HepG2 (cell line): ENCODE results near the gene CBX7. TPM values are rescaled to one million over a fixed set of nuclear protein-coding genes. Genes with fewer than 3 reads are reported as not detected.
A peak's percentile ranks its signal among the peaks of the same experiment; 100 is the strongest.

ENCODE experiments used
- ATAC-seq: fragments of 200-7000 bp; cut with Tn5 transposase; 3 replicates; pipeline ENCODE4 v1.9.1; 2020; ENCODE audit warnings: mild to moderate bottlenecking, moderate library complexity
- BruUV-seq: library from RNA; stranded (reverse); fragments of 400-500 nt; replicated peaks from 2 replicates; lab custom pipeline; 2021; lab: Mats Ljungman, UMichigan
- CTCF ChIA-PET: fragments of 300-600 bp; formaldehyde crosslinking; extraction: SDS; loops from one replicate; lab custom pipeline; 2021; ENCODE audit warnings: low total read pairs, inconsistent platforms, low intra/inter-chr PET ratio; lab: Yijun Ruan, JAX
- POLR2A ChIA-PET: fragments of 350-600 bp; sonication (Branson Sonifier 250); formaldehyde crosslinking; loops from one replicate; lab custom pipeline; 2020; ENCODE audit warnings: antibody characterized with exemption, inconsistent platforms; lab: Yijun Ruan, JAX
- DNase-seq: peaks from one replicate; pipeline ENCODE4 v3.0.0-alpha.2; 2015; ENCODE audit warnings: low spot score
- FAIRE-seq: peaks from 3 replicates; lab custom pipeline; 2011; peaks lifted over from hg19 to GRCh38; lab: Jason Lieb, UNC
- H2AFZ ChIP-seq: one replicate; pipeline ENCODE4 v1.6.1; 2011; ENCODE audit warnings: low read length, inconsistent platforms
- H3K27ac ChIP-seq: fragments of 300-600 bp; 3 replicates; pipeline ENCODE4 v1.8.0; 2011; ENCODE audit warnings: mixed run types, mild to moderate bottlenecking, mixed read lengths, low read length, inconsistent platforms; ENCODE audit not compliant: insufficient read depth; ENCODE audit errors: extremely low read length
- H3K27me3 ChIP-seq, 2 experiments: fragments of 200-600 bp in 1 of 2; 2 replicates in 1 of 2; 3 replicates in 1 of 2; pipeline versions ENCODE4 v1.6.0 to v1.8.0; 2011; ENCODE audit warnings: low read length in 2 of 2, mild to moderate bottlenecking in 2 of 2, moderate library complexity in 2 of 2, inconsistent platforms in 1 of 2; ENCODE audit not compliant: insufficient read depth in 2 of 2, control insufficient read depth in 1 of 2
- H3K36me3 ChIP-seq, 2 experiments: fragments of 200-600 bp in 1 of 2; replicated peaks in 1 of 2; 2 replicates in 1 of 2; 3 replicates in 1 of 2; pipeline versions ENCODE4 v1.5.1 to v1.8.0; 2011; ENCODE audit warnings: low read length in 2 of 2, inconsistent platforms in 1 of 2; ENCODE audit not compliant: insufficient read depth in 2 of 2, control insufficient read depth in 1 of 2
- H3K4me1 ChIP-seq: 2 replicates; pipeline ENCODE4 v1.5.1; 2012; ENCODE audit warnings: low read length, inconsistent platforms; ENCODE audit not compliant: insufficient read depth
- H3K4me2 ChIP-seq: 2 replicates; pipeline ENCODE4 v1.6.0; 2011; ENCODE audit warnings: low read depth, low read length, inconsistent platforms
- H3K4me3 ChIP-seq, 3 experiments: fragments of 200-600 bp in 1 of 3; sonication (generic), shearing (Covaris generic) in 1 of 3; replicated peaks in 1 of 3; 2 replicates each; pipeline ENCODE4 v1.5.1; 2011 to 2016; ENCODE audit warnings: low read length in 3 of 3, inconsistent platforms in 2 of 3, low read depth in 2 of 3, mild to moderate bottlenecking in 2 of 3, control low read depth in 1 of 3, mixed read lengths in 1 of 3; ENCODE audit not compliant: insufficient read depth in 1 of 3
- H3K79me2 ChIP-seq: one replicate; pipeline ENCODE4 v1.6.1; 2011; ENCODE audit warnings: low read length, inconsistent platforms; ENCODE audit not compliant: insufficient read depth
- H3K9ac ChIP-seq: 2 replicates; pipeline ENCODE4 v1.6.0; 2011; ENCODE audit warnings: mild to moderate bottlenecking, low read depth, low read length, inconsistent platforms; ENCODE audit not compliant: insufficient read depth
- H3K9me3 ChIP-seq: 2 replicates; pipeline ENCODE4 v1.5.1; 2012; ENCODE audit warnings: mild to moderate bottlenecking, low read length
- H4K20me1 ChIP-seq: 2 replicates; pipeline ENCODE4 v1.6.0; 2011; ENCODE audit warnings: inconsistent platforms, mild to moderate bottlenecking, low read length, moderate library complexity; ENCODE audit not compliant: insufficient read depth
- CREB1 ChIP-seq, 2 experiments: fragments of 450-650 bp in 1 of 2; IDR thresholded peaks; 2 replicates each; pipeline ENCODE4 v1.6.1; 2016 to 2017; ENCODE audit warnings: control low read depth in 1 of 2, mild to moderate bottlenecking in 1 of 2, missing compliant biosample characterization in 1 of 2, missing genetic modification characterization in 1 of 2
- NFYB ChIP-seq: sonication (generic); formaldehyde crosslinking; IDR thresholded peaks from 2 replicates; pipeline ENCODE4 v1.4.0; 2020; ENCODE audit warnings: missing genetic modification reagents
- NPAS2 ChIP-seq: sonication (generic); formaldehyde crosslinking; IDR thresholded peaks from 2 replicates; pipeline ENCODE4 v1.8.0; 2022; ENCODE audit warnings: mild to moderate bottlenecking, missing genetic modification reagents, borderline replicate concordance
- REXO4 ChIP-seq: sonication (generic); formaldehyde crosslinking; IDR thresholded peaks from 2 replicates; pipeline ENCODE4 v1.8.0; 2022; ENCODE audit warnings: missing genetic modification reagents, mild to moderate bottlenecking, borderline replicate concordance
- SMAD9 ChIP-seq: sonication (generic); formaldehyde crosslinking; IDR thresholded peaks from 2 replicates; pipeline ENCODE4 v1.5.1; 2020; ENCODE audit warnings: mild to moderate bottlenecking, missing genetic modification reagents
- SMYD3 ChIP-seq: sonication (generic); formaldehyde crosslinking; IDR thresholded peaks from 2 replicates; pipeline ENCODE4 v1.8.1; 2023; ENCODE audit warnings: mild to moderate bottlenecking, missing genetic modification reagents
- ZNF615 ChIP-seq: sonication (generic); formaldehyde crosslinking; IDR thresholded peaks from 2 replicates; pipeline ENCODE4 v1.5.0; 2020; ENCODE audit warnings: mild to moderate bottlenecking, missing genetic modification reagents, borderline replicate concordance
- WGBS: methylation state at CpG from one replicate; pipeline ENCODE4 v1.1.6; 2017; ENCODE audit warnings: low lambda C conversion rate; 5-methylcytosine and 5-hydroxymethylcytosine counted together
- in situ Hi-C: cut with HindIII; loops from 2 replicates; pipeline ENCODE4 v1.10.0; 2017; ENCODE audit warnings: low pct_unique_long_range_greater_than_20kb; ENCODE audit not compliant: extremely low pct_ligation_motif_present
- intact Hi-C: fragments of 100-400 bp; cut with micrococcal nuclease; formaldehyde crosslinking; loops from one replicate; pipeline ENCODE4 v1.10.0; 2022; ENCODE audit not compliant: unreplicated experiment
- polyA plus RNA-seq, 8 experiments: library from polyadenylated mRNA; depleted of rRNA in 3 of 8; stranded (reverse) in 7 of 8; unstranded in 1 of 8; fragments of >200 nt; fragmentation: Illumina TruSeq in 4 of 8; extraction: Trizol in 4 of 8; gene quantifications; 2 replicates each; pipeline versions ENCODE4 v1.2.1 to v1.2.3, GENCODE V29; 2011 to 2016; ENCODE audit warnings: low read depth in 4 of 8, missing spikeins in 1 of 8, mixed read lengths in 1 of 8; ENCODE audit not compliant: insufficient read depth in 1 of 8
- total RNA-seq, 5 experiments: library from RNA; depleted of rRNA; stranded (reverse); fragments of >200 nt; fragmentation: Illumina TruSeq; extraction: Trizol; gene quantifications; 2 replicates each; pipeline ENCODE4 v1.2.3, GENCODE V29; 2016; ENCODE audit warnings: low read depth in 1 of 5
- TF ChIP-seq, protein P1 (sequence below): sonication (generic); formaldehyde crosslinking; IDR thresholded peaks from 2 replicates; pipeline ENCODE4 v1.4.0; 2020; ENCODE audit warnings: missing genetic modification reagents, borderline replicate concordance
- TF ChIP-seq, protein P2 (sequence below): fragments of 450-650 bp; IDR thresholded peaks from 2 replicates; pipeline ENCODE4 v1.6.1; 2016
- TF ChIP-seq, protein P3 (sequence below): sonication (generic); formaldehyde crosslinking; IDR thresholded peaks from 2 replicates; pipeline ENCODE4 v1.9.0; 2021; ENCODE audit warnings: missing genetic modification reagents, mild to moderate bottlenecking, borderline replicate concordance

CBX7 gene
- total and polyA plus RNA-seq, 2 of the 13 experiments (the other 11 are each of a cell fraction or from before 2014, with no cell fraction given), result 0.35 to 4.9 TPM

DNA sequence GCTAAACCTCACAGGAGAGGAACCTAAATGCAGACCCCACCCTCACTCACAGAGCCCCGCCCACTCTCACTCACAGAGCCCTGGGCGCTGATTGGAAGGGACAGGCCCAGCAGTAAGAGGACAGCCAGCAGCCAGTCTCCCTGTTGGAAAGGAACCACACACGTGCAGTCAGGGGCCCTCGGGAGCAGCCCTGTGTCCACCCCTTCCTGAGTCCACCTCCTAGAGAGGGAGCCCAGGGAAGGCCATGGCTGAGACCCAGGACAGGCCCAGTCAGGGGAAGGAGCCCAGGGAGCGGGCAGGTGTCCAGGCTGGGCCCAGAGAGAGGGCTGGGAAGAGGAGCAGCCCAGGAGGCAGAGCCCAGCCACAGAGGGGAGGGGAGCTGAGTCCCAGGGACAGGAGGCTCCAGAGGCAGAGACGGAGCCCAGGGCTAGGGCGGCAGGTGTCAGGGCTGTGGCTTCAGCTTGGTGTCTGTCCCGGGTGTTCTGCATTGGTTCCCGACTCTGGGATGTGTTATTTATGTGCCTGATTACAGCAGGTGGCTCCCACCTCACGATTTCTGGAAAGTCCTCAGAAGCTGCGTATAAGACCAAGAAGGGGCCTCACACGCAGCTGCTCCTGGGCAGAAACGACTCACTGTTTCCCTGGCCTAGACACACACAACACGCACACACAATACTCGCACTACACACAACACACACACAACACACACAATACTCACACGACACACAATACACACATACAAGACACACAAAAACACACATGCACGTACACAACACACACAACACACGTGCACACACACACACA, 64.4 kb downstream of the CBX7 start (continued):
- TF ChIP-seq, protein P1, sequence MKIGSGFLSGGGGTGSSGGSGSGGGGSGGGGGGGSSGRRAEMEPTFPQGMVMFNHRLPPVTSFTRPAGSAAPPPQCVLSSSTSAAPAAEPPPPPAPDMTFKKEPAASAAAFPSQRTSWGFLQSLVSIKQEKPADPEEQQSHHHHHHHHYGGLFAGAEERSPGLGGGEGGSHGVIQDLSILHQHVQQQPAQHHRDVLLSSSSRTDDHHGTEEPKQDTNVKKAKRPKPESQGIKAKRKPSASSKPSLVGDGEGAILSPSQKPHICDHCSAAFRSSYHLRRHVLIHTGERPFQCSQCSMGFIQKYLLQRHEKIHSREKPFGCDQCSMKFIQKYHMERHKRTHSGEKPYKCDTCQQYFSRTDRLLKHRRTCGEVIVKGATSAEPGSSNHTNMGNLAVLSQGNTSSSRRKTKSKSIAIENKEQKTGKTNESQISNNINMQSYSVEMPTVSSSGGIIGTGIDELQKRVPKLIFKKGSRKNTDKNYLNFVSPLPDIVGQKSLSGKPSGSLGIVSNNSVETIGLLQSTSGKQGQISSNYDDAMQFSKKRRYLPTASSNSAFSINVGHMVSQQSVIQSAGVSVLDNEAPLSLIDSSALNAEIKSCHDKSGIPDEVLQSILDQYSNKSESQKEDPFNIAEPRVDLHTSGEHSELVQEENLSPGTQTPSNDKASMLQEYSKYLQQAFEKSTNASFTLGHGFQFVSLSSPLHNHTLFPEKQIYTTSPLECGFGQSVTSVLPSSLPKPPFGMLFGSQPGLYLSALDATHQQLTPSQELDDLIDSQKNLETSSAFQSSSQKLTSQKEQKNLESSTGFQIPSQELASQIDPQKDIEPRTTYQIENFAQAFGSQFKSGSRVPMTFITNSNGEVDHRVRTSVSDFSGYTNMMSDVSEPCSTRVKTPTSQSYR (CRISPR knock-in tag), result no peak
- no peak for TF ChIP-seq SMYD3
- TF ChIP-seq, protein P2, sequence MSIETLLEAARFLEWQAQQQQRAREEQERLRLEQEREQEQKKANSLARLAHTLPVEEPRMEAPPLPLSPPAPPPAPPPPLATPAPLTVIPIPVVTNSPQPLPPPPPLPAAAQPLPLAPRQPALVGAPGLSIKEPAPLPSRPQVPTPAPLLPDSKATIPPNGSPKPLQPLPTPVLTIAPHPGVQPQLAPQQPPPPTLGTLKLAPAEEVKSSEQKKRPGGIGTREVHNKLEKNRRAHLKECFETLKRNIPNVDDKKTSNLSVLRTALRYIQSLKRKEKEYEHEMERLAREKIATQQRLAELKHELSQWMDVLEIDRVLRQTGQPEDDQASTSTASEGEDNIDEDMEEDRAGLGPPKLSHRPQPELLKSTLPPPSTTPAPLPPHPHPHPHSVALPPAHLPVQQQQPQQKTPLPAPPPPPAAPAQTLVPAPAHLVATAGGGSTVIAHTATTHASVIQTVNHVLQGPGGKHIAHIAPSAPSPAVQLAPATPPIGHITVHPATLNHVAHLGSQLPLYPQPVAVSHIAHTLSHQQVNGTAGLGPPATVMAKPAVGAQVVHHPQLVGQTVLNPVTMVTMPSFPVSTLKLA, result peak; percentile 70
- no peak for TF ChIP-seq ZNF615
- no peak for TF ChIP-seq REXO4
- no peak for TF ChIP-seq NPAS2 (CRISPR knock-in tag)

DNA sequence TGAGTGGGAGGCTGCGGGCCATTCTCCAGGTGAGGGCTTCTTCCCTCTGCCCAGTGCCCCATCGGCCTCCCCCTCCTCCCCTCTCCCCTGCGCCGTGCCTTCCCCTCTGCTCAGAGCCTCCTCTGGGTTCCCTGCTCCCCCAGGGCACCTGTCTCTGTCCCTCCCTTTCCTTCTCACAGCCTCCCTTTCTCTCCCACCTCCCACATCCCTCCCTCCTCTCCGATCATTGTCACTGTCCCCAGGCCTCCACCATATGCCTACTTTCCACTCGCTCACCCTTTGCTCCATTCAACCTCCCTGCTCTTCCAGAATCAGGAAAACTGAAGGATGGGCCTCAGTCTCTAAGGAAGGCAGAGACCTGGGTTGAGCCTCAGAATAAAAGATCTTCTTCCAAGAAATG, 65.4 kb downstream of the CBX7 start:
- no peaks in the 10 kb centered on the region for H3K79me2 ChIP-seq
- H3K9ac ChIP-seq, result no peak overlapping the region
- no peaks in the 10 kb centered on the region for H3K4me1 ChIP-seq
- DNase-seq (no peak), FAIRE-seq (no peak), ATAC-seq (no peak)
- in situ Hi-C loops, result no loop called here
- no peak overlapping the region for H2AFZ ChIP-seq
- H3K36me3 ChIP-seq, result no peaks in the 10 kb centered on the region
- H3K27ac ChIP-seq, result no peak overlapping the region
- 57% methylated on average over 6 of the region's 6 CpGs for WGBS
- no TSS peak for BruUV-seq
- H4K20me1 ChIP-seq, result no peaks in the 10 kb centered on the region
- CTCF ChIA-PET, result no interaction called here
- POLR2A ChIA-PET, result no interaction called here
- no peak overlapping the region for H3K4me2 ChIP-seq
- H3K27me3 ChIP-seq, result peaks cover 12 to 40% of the 10 kb centered on the region in 2 experiments; a peak in 4 of 5 replicates
- H3K4me3 ChIP-seq, result no peak overlapping the region
- intact Hi-C loops, result no loop called here
- no peaks in the 10 kb centered on the region for H3K9me3 ChIP-seq
- TF ChIP-seq, protein P3, sequence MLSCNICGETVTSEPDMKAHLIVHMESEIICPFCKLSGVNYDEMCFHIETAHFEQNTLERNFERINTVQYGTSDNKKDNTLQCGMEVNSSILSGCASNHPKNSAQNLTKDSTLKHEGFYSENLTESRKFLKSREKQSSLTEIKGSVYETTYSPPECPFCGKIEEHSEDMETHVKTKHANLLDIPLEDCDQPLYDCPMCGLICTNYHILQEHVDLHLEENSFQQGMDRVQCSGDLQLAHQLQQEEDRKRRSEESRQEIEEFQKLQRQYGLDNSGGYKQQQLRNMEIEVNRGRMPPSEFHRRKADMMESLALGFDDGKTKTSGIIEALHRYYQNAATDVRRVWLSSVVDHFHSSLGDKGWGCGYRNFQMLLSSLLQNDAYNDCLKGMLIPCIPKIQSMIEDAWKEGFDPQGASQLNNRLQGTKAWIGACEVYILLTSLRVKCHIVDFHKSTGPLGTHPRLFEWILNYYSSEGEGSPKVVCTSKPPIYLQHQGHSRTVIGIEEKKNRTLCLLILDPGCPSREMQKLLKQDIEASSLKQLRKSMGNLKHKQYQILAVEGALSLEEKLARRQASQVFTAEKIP, result no peak
- TF ChIP-seq NFYB (CRISPR knock-in tag) (no peak), CREB1 (IDR thresholded peaks at IDR 0.05) (no peak), CREB1 (CRISPR knock-in tag; IDR thresholded peaks at IDR 0.05) (no peak), SMAD9 (CRISPR knock-in tag) (no peak)
